Fibroblast of skin of left biceps (primary cell): Measurements from ENCODE around the gene TXLNG.

ENCODE experiments used
- DNase-seq, 2 experiments: peaks; one replicate each; pipeline ENCODE4 v3.0.0-alpha.2; 2013; ENCODE audit warnings: low read depth in 2 of 2

The TXLNG gene

DNA sequence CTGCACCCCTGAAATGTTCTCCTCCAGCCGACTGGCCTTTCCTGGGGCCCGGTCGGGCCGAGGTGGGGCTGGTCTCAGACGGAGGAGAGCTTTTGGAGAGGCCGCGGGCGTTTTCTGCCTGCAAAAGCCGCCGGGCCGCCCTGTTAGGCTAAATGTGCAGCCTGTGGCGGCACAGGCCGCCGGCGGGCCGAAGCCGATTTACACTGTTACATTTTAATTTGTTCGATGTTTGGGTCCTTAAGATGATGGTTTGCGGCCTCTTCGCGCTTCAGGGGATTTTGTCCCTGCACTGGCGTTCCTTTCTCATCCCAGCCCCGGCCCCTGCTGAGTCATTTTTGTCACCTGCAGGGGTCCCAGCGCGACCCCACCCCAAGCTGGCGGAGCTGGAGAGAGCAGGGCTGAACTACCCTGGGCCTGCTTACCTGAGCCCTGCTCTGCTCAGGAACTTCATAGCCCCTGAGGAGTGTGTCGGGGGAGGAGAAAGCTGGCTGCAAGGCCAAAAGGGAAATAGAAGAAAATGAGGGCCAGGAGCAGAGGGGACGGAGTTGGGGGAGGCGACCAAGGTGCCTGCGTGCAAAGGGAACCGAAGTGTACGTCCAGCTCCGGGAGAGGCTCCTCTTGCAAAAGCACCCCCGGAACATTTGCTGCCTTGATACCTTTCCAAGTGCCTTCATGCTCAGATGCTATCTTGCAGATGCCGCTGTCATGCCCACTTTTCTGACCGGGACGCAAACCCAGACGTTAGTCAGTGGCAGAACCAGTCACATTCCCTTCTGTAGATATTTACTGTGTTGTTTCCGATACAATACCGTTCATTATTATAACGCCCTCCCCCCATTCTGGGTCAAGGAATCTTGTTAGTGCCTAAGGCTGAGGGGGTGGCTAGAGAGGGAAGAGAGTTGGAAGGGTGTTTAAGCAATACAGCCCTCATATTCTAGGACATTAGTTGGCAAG, 84.9 kb downstream of the TXLNG start:
- no peak for DNase-seq

DNA sequence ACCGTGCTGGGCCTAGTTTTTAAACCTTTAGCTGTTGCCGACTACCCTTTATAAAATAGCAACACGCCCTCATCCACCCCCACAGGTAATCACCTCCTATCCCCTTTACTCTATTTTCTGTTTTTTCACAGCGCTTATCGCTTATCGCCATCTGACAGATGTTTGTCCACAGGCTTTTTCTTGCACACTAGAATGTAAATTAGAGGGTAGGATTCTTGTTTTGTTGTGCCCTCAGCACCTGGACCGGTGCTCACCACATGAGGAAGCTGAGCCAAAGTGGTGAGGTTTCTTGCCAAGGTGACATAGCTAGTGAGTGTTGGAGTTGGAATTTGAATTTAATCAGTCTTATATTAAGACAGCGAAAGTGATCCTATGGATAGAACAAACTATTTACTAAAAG, 86.8 kb downstream of the TXLNG start:
- DNase-seq = no peak

DNA sequence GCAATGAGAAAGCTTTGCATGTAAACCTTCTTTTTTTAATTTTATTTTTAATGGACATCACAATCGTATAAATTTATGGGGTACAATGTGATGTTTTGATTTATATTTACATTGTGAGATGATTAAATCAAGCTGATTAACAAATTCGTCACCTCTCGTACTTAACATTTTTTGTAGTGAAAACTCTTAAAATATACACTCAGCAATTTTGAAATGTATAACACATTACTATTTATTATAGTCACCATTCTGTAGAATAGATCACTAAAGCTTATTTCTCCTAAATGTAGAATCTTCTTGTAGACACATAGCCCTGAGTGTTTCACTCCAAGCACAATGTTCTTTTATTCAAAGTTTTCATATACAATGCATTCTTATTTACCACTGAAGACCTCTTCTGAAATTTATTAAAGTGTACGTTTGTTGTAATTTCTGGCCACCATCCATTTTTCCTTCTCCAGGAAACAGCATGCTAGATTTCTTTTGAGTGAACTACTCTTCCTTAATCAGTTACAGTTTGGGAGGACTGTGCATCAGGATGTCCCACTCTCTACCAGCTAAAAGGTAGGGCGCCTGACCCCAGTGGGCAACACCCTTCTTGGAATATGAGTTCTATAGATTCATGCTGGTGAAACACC, 88.3 kb downstream of the TXLNG start:
- DNase-seq = no peak

DNA sequence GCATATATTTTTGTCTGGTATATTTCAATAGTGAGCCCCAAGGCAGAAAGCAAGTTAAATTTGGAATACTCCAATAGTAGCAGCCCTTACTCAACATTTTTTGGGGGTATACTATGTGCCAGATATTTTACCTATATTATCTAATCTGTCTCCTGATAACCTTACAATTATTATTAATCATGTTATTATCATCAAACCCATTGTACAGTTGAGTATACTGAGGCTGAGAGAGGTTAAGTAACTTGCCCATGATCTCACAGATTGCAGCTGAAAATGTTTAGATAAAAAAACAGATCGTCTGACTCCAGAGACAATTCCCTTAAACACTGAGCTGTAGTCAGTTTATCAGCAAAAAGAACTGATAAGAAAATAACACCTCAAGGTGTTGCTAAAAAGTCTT, 90.4 kb downstream of the TXLNG start:
- no peak for DNase-seq

DNA sequence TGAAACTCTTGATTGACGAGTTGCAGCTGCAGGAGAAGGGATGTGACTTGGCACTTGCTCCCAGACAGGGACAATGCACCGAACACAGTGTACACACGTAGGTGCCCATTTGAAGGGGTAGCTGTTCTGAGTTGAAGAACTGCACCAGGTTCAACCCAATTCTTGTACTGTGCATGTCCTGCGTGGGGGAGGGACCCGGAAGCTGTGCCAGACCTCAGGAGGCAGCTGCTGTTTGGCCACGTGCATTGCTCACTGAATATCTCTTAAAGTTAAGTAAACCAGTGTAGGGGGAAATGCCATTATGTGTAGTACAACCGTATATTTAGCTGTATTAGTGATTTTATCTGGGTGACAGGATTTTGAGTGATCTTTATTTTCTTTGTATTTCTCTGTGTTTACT, 95.9 kb downstream of the TXLNG start:
- no peak for DNase-seq

DNA sequence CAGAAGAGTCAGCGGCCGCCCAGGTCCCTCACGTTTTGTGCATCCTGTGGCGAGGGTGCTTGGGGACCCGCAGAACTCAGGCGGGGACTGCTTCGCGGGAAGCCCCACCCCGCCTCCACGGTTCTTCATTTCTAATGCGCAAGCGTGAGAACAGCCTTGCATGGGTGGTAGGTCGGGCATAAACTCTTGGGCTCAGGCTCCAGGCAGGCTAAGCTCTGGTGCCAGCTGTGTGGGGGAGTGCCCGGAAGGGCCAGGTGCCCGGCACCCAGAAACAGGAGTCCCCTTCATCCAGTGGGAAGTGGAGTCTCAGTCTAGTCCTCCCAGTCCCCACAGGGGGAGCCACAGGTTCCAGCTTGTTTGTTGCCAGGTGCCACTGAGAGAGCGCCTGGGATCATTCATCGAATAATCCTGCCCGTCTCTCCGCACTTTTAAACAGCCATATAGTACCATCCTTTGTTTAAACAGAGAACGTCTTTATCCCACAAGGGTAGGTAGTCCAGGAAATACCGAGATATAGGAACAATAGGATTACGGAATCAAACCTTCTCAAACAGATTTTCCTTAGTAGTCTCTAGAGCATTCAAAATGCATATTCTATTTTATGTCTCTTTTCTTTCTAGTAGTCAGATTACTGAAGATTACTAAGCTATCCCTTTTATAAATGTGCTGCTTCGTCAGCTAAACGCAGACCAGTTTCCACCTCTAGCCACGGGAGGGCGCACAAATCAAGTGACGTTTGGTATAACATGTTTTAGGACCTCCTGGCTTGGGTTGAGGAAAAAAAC, 96.6 kb downstream of the TXLNG start:
- peak in 1 of 2 experiments; percentile 19 for DNase-seq

DNA sequence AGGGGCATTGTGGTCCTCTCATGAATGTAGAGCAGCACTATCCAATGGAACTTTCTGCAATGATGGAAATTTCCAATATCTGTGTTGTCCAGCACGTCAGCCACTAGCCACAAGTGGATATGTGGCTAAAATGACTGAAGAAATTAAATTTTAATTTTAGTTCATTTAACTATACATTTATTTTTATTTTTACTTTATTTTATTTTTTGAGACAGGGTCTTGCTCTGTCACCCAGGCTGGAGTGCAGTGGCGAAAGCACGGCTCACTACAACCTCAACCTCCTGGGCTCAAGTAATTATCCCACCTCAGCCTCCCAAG, 97.2 kb downstream of the TXLNG start:
- no peak for DNase-seq

DNA sequence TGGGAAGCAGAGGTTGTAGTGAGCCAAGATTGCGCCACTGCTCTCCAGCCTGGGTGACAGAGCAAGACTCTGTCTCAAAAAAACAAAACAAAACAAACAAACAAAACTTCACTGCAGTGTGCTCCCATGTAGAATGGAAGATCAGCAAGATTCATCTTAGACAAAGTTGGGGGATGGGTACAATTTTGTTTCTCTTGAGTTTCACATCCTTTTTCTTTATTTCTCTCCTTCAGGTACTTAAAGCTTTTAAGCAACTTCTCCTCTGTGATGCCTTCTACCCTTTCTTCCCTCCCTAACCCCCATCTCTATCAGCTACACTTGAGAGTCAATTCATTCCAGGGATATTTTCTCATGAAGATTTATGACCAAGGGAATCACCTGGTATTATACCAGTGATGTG, 99.4 kb downstream of the TXLNG start:
- no peak for DNase-seq

DNA sequence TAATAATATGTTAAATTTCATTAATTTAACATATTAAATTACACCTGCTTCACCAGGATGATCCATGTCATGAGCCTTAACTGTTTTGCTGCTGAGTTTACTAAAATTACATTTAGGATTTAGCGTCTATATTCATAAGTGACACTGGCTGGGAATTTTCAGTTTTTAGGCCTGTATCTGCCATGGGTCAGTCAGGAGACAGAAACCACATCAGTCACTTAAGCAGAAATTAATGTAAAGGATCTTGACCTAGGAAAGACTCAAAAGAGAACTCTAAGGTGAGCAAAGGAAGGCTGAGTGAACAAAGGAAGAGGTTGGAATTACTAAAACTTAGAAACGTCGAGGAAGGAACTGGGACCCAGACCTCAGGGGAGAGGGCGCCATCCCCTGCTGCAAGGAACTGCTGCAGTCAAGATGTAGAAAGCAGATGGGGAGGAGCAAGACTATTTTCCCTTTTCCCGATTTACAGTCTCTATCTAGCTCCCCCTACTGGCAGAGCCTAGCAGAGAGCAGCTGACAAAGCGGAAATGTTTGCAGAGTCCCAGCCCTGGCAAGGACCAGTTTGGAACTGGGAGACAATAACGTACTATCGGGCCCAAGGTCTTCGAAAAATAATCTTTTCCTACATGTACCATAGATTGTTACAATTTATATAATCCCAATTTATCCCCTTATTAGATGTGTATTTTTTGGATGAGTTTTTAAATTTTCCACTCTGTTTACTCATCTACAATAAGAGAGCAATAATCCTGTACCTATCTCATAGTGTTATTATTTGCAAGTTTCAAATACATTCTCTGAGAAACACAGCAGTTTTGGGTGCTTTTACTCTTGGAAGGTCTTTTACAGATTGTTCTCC, 106.5 kb downstream of the TXLNG start:
- DNase-seq = peak in 1 of 2 experiments; percentile 31
